Left renal pelvis (tissue), 4 donors: ENCODE data around the gene KANSL1. TPM values are rescaled to one million over a fixed set of nuclear protein-coding genes. Genes with fewer than 3 reads are reported as not detected.

Source experiments
- DNase-seq, 4 donors: peaks; one replicate each; pipeline ENCODE4 v3.0.0-alpha.2; 2013; ENCODE audit warnings: low read depth in 4 of 4, low spot score in 3 of 4
- polyA plus RNA-seq, 4 donors: library from polyadenylated mRNA; unstranded; fragments of 120-200 nt; gene quantifications; one replicate each; pipeline ENCODE4 v1.2.1, GENCODE V29; 2013; ENCODE audit not compliant: insufficient read length in 4 of 4

Gene KANSL1
- polyA plus RNA-seq, 4 donors: 53.1 to 93.4 (median 64.1) TPM

- DNase-seq: peak; percentile 63 to 75 (median 66)
Observed at GRCh38 chr17:46044286-46044928, 148.8 kb downstream of the KANSL1 start.

GRCh38 chr17:46043606-46044005, 149.6 kb downstream of the KANSL1 start:
- DNase-seq: no peak

- no peak for DNase-seq
Observed at GRCh38 chr17:46042925-46043324, 150.3 kb downstream of the KANSL1 start.

GRCh38 chr17:46042246-46042645, 151.0 kb downstream of the KANSL1 start:
- DNase-seq: no peak

GRCh38 chr17:46039592-46040186, 153.5 kb downstream of the KANSL1 start:
- DNase-seq: no peak

- no peak for DNase-seq
Observed at GRCh38 chr17:46038937-46039336, 154.3 kb downstream of the KANSL1 start.

GRCh38 chr17:46038414-46038813, 154.8 kb downstream of the KANSL1 start:
- DNase-seq: no peak

- no peak for DNase-seq
Observed at GRCh38 chr17:46037722-46038255, 155.4 kb downstream of the KANSL1 start.

GRCh38 chr17:46036491-46036890, 156.7 kb downstream of the KANSL1 start:
- DNase-seq: no peak

GRCh38 chr17:46035112-46035818, 158.0 kb downstream of the KANSL1 start:
- DNase-seq: no peak

- no peak for DNase-seq
Observed at GRCh38 chr17:46033392-46033791, 159.8 kb downstream of the KANSL1 start.

- DNase-seq: no peak
Observed at GRCh38 chr17:46032909-46033308, 160.3 kb downstream of the KANSL1 start.

- no peak for DNase-seq
Observed at GRCh38 chr17:46031920-46032319, 161.3 kb downstream of the KANSL1 start.

GRCh38 chr17:46031440-46031839, 161.8 kb downstream of the KANSL1 start:
- DNase-seq: no peak

GRCh38 chr17:46030752-46031151, 162.5 kb downstream of the KANSL1 start:
- DNase-seq: no peak

GRCh38 chr17:46029627-46030026, 163.6 kb downstream of the KANSL1 start:
- DNase-seq: no peak

- DNase-seq: no peak
Observed at GRCh38 chr17:46028981-46029565, 164.2 kb downstream of the KANSL1 start.

GRCh38 chr17:46028374-46028773, 164.9 kb downstream of the KANSL1 start:
- no peak for DNase-seq

GRCh38 chr17:46027976-46028325, 165.3 kb downstream of the KANSL1 start:
- DNase-seq: no peak

- no peak for DNase-seq
Observed at GRCh38 chr17:46027048-46027975, 165.9 kb downstream of the KANSL1 start.
